Epidermal melanocyte (primary cell): Measurements from ENCODE around the gene PITPNM1.

ENCODE experiments used
- DNase-seq: peaks from one replicate; pipeline ENCODE4 v3.0.0; 2011; ENCODE audit warnings: low spot score; ENCODE audit not compliant: insufficient read length

Gene PITPNM1

GRCh38 chr11:67503119-67504004 is 1.8 kb downstream of the PITPNM1 start:
- no peak for DNase-seq

GRCh38 chr11:67502328-67502979 is 2.7 kb downstream of the PITPNM1 start:
- no peak for DNase-seq

- no peak for DNase-seq
Measured at GRCh38 chr11:67501854-67502253, 3.3 kb downstream of the PITPNM1 start.

GRCh38 chr11:67500831-67501715 is 4.1 kb downstream of the PITPNM1 start:
- DNase-seq: no peak

DNA sequence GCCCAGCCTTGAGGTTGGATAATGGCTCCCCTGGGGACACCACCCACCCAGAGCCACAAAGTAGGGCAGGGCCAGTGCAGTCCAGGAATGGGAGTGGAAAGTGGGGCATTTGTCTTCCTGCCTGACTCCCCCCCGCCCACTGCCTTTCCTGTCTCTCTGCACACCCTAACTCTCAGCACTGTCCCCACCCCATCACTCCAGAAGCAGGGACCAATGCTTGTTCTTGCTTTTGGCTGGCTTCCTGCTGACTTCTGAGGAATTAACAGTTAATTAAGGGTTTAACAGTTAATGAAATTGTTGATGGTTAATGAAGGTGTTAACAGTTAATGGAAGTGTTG is 4.7 kb downstream of the PITPNM1 start:
- DNase-seq: no peak

- DNase-seq: no peak
Measured at GRCh38 chr11:67499808-67500483, 5.2 kb downstream of the PITPNM1 start.

GRCh38 chr11:67498544-67498972 is 6.6 kb downstream of the PITPNM1 start:
- no peak for DNase-seq

- no peak for DNase-seq
Measured at GRCh38 chr11:67497656-67498291, 7.4 kb downstream of the PITPNM1 start.

DNA sequence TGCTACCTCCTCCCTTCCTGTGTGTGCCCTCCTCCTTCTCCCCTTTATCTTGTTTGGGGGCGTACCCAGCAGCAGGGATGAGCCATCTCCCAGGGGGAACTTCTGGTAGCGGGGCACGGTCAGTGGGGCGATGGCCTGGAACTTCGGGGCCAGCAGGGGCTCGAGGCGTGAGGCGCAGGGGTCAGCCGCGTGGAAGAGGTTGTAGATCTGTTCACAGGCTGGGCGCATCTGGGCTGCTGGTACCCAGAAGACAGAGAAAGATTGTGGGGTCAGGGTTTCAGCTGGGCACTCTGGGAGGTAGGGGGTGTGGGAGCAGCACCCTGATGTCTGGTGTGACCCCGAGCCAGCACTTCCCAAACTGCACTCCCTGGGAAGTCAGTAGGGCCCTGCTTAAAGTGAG is 9.1 kb downstream of the PITPNM1 start:
- DNase-seq: no peak

GRCh38 chr11:67495234-67496005 is 9.7 kb downstream of the PITPNM1 start:
- DNase-seq: no peak

GRCh38 chr11:67494371-67495233 is 10.6 kb downstream of the PITPNM1 start:
- DNase-seq: no peak

DNA sequence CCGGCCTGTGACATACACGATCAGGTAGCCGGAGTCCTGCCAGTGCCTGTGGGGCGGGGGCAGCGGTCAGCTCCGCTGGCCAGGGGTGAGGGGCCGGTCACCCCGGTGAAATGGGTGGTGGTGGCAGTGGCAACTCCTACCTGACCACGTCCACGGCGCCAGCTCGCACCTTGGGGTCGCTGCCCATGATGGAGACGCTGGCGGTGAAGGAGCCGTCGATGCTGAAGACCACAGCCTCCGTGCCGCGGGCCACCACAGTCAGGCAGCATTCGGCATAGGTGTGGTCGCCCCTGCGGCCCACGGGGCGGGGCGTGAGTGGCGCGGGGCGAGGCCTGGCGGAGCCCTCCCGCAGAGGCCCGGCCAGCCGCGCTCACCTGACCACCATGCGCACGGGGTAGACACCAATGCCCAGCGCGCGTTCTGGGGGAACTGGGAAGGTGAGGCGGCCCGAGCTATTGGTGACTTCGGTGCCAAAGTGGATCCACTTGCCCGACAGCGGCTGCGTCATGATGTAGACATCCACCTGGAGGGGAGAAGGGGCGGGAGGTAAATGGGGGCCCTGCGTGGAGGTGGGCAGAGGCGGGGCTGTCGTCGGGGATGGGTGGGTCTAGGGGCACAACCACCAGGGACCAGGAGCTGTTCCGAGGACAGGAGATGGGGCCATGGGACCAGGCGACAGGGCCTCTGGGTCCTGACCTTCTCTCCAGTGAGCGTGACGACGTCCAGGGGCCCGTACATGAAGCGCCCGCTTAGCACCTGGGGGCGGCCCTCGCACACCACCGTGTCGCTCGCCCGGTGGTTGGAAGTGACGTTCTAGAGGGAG is 11.4 kb downstream of the PITPNM1 start:
- no peak for DNase-seq

- no peak for DNase-seq
Measured at GRCh38 chr11:67492801-67493547, 12.2 kb downstream of the PITPNM1 start.

DNA sequence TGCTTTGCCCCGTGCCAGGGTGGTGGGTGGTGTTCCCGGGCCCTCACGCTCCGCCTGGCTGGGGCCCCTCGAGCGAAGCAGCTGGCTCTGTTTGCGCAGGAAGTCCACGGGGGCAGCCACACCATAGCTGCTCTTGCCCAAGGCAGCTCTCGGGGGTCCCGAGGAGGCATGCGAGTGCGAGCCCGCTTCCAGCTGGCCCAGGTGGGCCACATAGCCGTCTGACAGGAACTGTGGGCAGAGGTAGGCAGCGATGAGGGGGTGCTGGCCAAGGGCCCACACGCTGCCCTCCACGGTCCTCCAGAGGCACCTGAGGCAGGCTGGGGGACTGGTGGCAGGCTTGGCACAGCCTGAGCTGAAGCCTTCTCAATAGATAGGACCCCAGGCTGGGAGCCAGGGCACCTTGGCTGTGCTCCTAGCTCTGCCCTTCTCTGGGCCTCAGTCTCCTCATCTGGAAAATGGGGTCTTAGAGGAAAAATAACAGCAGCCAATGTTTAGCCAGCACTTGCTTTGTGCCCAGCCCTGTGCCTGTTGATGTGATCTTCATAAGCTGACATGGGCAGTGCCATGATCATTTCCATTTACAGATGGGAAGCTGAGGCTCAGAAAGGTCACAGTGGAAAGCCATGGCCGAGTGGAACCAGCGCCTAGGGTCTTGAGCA is 13.0 kb downstream of the PITPNM1 start:
- DNase-seq: no peak

DNA sequence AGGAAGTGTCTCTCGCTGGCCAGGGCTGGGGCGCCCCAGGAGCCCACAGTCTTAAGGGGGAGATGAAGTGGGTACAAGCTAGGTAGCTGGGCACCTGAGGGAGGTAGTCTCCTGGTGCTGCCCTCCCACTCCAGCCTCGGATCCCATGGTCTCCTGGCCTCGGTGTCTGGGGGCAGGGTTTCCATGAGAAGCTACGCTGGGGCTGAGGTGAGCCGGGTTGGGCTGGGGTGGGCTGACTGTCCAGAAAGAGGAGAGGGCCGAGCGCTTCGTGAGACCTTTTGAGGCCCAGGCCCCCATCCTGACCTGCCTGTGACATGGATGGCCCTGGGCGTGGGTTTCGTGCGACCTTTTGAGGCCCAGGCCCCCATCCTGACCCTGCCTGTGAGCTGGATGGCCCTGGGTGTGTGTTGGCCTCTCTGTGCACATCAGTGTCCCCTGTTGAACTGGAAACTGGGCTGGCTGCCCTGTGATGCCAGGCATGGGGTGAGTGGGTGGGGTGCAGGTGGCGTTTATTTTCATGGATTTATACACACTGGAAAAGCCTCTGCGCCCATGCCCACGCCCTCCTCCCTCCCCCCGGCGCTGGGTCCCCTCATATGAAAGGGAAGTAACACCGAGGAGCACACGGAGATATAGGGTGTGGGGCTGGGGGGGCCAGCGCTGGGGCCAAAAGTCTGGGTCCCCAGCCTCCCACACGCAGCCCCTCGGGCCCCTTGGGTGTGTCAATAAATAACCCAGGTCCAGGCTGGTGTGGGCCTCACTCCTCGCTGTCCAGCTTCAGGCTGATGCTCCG is 13.7 kb downstream of the PITPNM1 start:
- DNase-seq: no peak

DNA sequence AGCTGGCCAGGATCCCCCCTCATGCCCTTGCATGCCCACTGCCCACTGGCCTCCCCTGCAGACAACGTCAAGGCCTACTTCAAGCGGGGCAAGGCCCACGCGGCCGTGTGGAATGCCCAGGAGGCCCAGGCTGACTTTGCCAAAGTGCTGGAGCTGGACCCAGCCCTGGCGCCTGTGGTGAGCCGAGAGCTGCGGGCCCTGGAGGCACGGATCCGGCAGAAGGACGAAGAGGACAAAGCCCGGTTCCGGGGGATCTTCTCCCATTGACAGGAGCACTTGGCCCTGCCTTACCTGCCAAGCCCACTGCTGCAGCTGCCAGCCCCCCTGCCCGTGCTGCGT is 14.5 kb downstream of the PITPNM1 start:
- DNase-seq: no peak
